ENCODE results near the gene NUP35. TPM values are rescaled to one million over a fixed set of nuclear protein-coding genes. Genes with fewer than 3 reads are reported as not detected.

NUP35 gene
- polyA plus RNA-seq, 1 donor from 2014 or later: 40.7 TPM

- Histone ChIP-seq H3F3A (ENCODE audit: insufficient read depth, low read length, poor library complexity, severe bottlenecking) (no peaks in the 10 kb centered on the region), H3K36me3 (ENCODE audit: insufficient read depth, low read length) (no peaks in the 10 kb centered on the region)
Measured at GRCh38 chr2:183089192-183089851, 34.9 kb upstream of the NUP35 start.

More at GRCh38 chr2:183089192-183089851, 34.9 kb upstream of the NUP35 start:
- H4K20me1 ChIP-seq (ENCODE audit: insufficient read depth): no peaks in the 10 kb centered on the region
- no peak for TF ChIP-seq TAF1 (IDR thresholded peaks at IDR 0.05; ENCODE audit: low read depth)
- TF ChIP-seq POLR2AphosphoS5 (IDR thresholded peaks at IDR 0.05): no peak
- TF ChIP-seq CTCF (IDR thresholded peaks at IDR 0.05; ENCODE audit: poor library complexity, severe bottlenecking): no peak
- no peak for TF ChIP-seq REST (IDR thresholded peaks at IDR 0.05; ENCODE audit: borderline replicate concordance)
- TF ChIP-seq EZH2 (IDR thresholded peaks at IDR 0.05; ENCODE audit: borderline replicate concordance, insufficient read depth, low read length, poor library complexity, severe bottlenecking): no peak
- TF ChIP-seq EP300 (conservative IDR thresholded peaks at IDR 0.05; ENCODE audit: poor library complexity, severe bottlenecking): no peak
- no peak for TF ChIP-seq RAD21 (conservative IDR thresholded peaks at IDR 0.05)
- no peak for TF ChIP-seq MXI1 (conservative IDR thresholded peaks at IDR 0.05; ENCODE audit: poor library complexity, severe bottlenecking)
- TF ChIP-seq SMC3 (conservative IDR thresholded peaks at IDR 0.05; ENCODE audit: poor library complexity): no peak
- no peak overlapping the region for H3K4me3 ChIP-seq (ENCODE audit: low read length)
- H3K9ac ChIP-seq (ENCODE audit: low read length): no peak overlapping the region
- H3K79me2 ChIP-seq (replicated peaks; ENCODE audit: insufficient read depth, low read length): no peaks in the 10 kb centered on the region
- H3K27me3 ChIP-seq (ENCODE audit: insufficient read depth, low read depth, low read length): no peaks in the 10 kb centered on the region
- no peak overlapping the region for H3K4me2 ChIP-seq (ENCODE audit: low read length)
- no peaks in the 10 kb centered on the region for H3K9me3 ChIP-seq (ENCODE audit: low read length)
- no peak overlapping the region for H3K27ac ChIP-seq (ENCODE audit: low read length)
- H3K9me2 ChIP-seq (ENCODE audit: insufficient read depth, low read length): no peaks in the 10 kb centered on the region
- H2AFZ ChIP-seq (ENCODE audit: low read depth, low read length): no peak overlapping the region
